HUES48 (cell line): Measurements from ENCODE around the gene GSN.

Experiments used
- H3K27ac ChIP-seq: one replicate; pipeline ENCODE4 v1.7.0; 2013; ENCODE audit warnings: low read depth, low read length, inconsistent platforms
- H3K27me3 ChIP-seq: 2 replicates; pipeline ENCODE4 v1.6.1; 2013; ENCODE audit warnings: mild to moderate bottlenecking, low read length; ENCODE audit not compliant: control insufficient read depth, insufficient read depth
- H3K36me3 ChIP-seq: 2 replicates; pipeline ENCODE4 v1.6.1; 2013; ENCODE audit warnings: low read length; ENCODE audit not compliant: control insufficient read depth, insufficient read depth
- H3K4me1 ChIP-seq: 2 replicates; pipeline ENCODE4 v1.6.1; 2013; ENCODE audit warnings: mild to moderate bottlenecking, low read length; ENCODE audit not compliant: control insufficient read depth, insufficient read depth
- H3K4me3 ChIP-seq: 2 replicates; pipeline ENCODE4 v1.5.1; 2013; ENCODE audit warnings: mild to moderate bottlenecking, low read depth, low read length
- H3K9ac ChIP-seq: 2 replicates; pipeline ENCODE4 v1.6.1; 2013; ENCODE audit warnings: mild to moderate bottlenecking, low read depth, low read length, moderate library complexity
- H3K9me3 ChIP-seq: 2 replicates; pipeline ENCODE4 v1.6.1; 2013; ENCODE audit warnings: low read length; ENCODE audit not compliant: control insufficient read depth, insufficient read depth

Gene GSN

DNA sequence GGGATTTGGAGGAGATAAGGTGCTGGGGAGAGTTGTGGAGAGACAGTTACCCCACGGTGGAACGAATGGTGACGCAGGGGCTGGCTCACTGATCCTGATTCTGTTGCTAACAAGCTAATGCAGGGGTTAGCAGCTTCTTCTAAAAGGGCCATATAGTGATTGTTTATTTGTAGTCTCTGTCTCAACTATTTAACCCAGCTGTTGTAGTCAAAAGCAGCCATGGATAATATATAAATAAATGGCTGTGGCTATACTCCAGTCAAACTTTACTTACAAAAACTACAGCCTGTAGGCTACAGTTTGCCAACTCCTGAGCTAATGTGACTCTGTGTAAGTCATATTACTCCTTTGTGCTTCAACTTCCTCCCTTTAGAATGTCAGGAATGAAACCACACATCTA lies 80.3 kb downstream of the GSN start:
- Histone ChIP-seq H3K4me3 (no peak overlapping the region), H3K27ac (no peak overlapping the region), H3K36me3 (peaks cover 51% of the 10 kb centered on the region), H3K9me3 (no peaks in the 10 kb centered on the region), H3K27me3 (no peaks in the 10 kb centered on the region), H3K4me1 (0 out of 2 replicates have a peak, but pooled peaks cover 1% of the 10 kb centered on the region), H3K9ac (no peak overlapping the region)

DNA sequence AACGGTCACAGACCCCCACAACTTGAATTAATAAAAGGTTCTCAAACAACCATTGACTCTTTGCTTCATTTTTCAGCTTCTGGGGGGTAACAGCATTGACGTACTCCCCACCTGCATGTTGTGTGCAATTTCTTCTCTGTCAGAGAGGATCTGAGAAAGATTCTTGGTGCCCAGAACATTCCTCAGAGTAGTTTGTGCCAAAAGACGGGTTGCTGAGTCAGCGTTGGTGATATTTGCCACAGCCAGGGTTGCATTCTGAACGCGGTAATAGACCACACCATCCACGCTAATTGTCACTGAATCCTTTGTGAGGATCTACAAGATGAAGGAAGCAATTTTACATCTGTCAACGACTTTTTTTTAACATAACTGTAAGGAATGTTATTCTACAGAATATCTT lies 81.0 kb downstream of the GSN start:
- Histone ChIP-seq H3K27ac (no peak overlapping the region), H3K4me3 (no peak overlapping the region), H3K4me1 (0 out of 2 replicates have a peak, but pooled peaks cover 4% of the 10 kb centered on the region), H3K9ac (no peak overlapping the region), H3K9me3 (no peaks in the 10 kb centered on the region), H3K27me3 (no peaks in the 10 kb centered on the region), H3K36me3 (peaks cover 57% of the 10 kb centered on the region)

DNA sequence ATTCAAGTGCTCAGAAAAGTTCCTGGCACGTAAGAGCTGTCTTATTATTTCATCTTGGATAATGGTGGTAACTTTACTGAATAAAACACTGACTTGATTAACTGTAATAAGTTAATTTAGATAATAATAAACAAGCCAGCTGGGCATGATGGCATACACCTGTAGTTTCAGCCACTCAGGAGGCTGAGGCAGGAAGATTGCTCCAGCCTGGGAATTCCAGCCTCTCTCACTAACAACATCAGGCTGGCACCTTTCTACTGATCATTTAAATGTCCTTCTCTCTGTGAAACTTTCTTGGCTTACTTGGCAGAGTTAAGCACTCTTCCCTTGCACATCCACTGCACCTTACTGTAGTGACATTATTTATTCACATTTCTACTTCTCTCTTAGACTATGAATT lies 82.1 kb downstream of the GSN start:
- no peak overlapping the region for H3K27ac ChIP-seq
- H3K4me1 ChIP-seq, result 0 out of 2 replicates have a peak, but pooled peaks cover 4% of the 10 kb centered on the region
- no peak overlapping the region for H3K9ac ChIP-seq
- H3K36me3 ChIP-seq, result peaks cover 58% of the 10 kb centered on the region
- H3K27me3 ChIP-seq, result no peaks in the 10 kb centered on the region
- H3K9me3 ChIP-seq, result no peaks in the 10 kb centered on the region
- no peak overlapping the region for H3K4me3 ChIP-seq

DNA sequence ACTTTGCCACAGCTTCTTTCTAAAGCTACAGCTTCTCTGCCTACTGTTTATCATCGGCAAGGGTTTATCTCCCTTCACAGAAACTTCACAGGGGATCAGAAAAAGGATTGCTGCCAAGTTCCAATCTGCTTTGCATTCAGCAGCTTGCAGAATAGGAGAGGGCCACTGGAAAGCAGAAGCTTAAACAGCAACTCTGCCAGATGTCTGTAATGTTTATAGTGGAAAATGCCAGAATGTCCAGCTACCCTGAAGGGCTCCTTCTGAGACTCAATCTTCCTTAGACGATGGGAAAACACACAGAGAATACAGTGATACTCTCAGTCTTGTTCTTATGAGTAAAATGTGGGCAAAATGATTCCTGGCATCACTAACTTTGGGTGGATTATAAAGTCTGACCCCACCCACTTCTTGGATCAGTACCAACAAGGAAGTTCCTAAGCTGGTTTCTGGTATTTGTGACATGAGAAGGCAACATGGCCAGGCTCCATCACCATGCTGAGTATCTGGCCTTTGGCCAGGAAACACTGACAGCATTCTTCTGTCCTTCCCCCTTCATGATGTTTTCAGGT lies 83.1 kb downstream of the GSN start:
- Histone ChIP-seq H3K4me1 (0 out of 2 replicates have a peak, but pooled peaks cover 4% of the 10 kb centered on the region), H3K9ac (no peak overlapping the region), H3K9me3 (no peaks in the 10 kb centered on the region), H3K4me3 (no peak overlapping the region), H3K27me3 (no peaks in the 10 kb centered on the region), H3K36me3 (peaks cover 59% of the 10 kb centered on the region), H3K27ac (no peak overlapping the region)

DNA sequence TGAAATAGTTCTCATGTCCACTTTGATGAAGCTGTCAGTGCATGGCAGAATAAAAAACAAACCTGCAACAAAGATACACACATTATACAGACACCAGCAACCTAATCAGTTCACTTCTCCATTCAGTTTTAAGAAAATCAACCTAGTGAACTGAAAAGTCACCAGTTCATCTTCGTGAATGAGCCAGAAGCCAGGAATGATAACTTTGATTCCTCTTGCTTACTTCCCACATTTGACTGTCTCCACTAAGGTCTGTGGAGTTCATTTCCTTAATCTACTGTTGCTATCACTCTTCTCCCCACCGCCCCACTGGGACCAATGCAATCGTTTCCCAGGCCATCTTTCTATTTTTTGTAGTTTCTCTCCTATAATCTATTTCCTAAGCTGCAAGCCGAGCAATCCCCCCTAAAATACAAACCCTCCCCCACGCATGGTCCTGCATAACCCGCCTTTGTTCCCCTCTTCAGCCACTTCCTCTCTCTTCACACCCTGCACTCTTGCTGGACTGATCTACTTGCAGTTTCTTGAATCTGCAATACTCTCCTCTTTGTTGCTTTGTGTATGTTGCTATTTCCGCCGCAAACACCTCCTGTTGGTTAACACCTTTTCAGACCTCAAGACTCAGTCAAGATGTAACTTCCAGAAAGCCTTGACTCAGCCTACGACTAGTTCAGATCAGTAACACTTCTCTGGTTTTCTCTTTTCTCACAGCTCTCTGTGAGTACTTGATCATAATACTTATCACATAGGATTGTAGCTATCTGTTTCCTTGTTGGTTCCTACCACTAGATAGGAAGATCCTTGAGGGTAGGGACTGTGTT lies 85.5 kb downstream of the GSN start:
- Histone ChIP-seq H3K27ac (no peak overlapping the region), H3K4me3 (no peak overlapping the region), H3K36me3 (peaks cover 39% of the 10 kb centered on the region), H3K4me1 (0 out of 2 replicates have a peak, but pooled peaks cover 4% of the 10 kb centered on the region), H3K9ac (no peak overlapping the region), H3K27me3 (no peaks in the 10 kb centered on the region), H3K9me3 (no peaks in the 10 kb centered on the region)

DNA sequence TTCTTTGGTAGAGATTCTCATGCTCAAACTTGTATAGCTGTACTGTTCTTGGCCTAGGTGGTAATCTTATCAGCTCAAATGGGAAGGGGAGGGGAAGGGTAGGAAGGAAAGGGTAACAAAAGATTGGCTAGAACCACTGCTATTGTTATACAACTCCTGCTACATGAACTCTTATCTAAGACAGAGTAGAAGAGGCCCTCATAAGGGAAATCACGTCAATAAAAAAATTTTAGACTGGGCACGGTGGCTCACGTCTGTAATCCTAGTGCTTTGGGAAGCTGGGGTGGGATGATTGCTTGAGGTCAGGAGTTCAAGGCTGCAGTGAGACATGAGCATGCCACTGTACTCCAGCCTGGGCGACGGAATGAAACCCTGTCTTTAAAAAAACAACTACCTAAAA lies 86.2 kb downstream of the GSN start:
- Histone ChIP-seq H3K36me3 (peaks cover 32% of the 10 kb centered on the region), H3K27me3 (no peaks in the 10 kb centered on the region), H3K27ac (no peak overlapping the region), H3K4me1 (0 out of 2 replicates have a peak, but pooled peaks cover 4% of the 10 kb centered on the region), H3K9me3 (no peaks in the 10 kb centered on the region), H3K4me3 (no peak overlapping the region), H3K9ac (no peak overlapping the region)

DNA sequence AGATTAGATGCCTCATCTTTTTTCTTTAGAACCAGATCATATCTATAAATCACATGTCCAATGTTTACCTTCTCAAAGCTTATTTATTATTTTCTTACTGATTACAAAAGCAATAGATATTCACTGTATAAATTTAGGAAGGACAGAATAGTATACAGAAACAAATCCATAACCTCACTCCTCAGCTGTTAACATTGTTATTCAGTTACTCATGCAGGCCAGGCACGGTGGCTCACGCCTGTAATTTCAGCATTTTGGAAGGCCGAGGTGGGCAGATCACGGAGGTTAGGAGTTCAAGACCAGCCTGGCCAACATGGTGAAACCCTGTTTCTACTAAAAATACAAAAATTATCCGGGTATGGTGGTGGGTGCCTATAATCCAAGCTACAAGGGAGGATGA lies 86.8 kb downstream of the GSN start:
- Histone ChIP-seq H3K4me3 (no peak overlapping the region), H3K4me1 (0 out of 2 replicates have a peak, but pooled peaks cover 4% of the 10 kb centered on the region), H3K36me3 (peaks cover 31% of the 10 kb centered on the region), H3K27me3 (no peaks in the 10 kb centered on the region), H3K9me3 (no peaks in the 10 kb centered on the region), H3K9ac (no peak overlapping the region), H3K27ac (no peak overlapping the region)

DNA sequence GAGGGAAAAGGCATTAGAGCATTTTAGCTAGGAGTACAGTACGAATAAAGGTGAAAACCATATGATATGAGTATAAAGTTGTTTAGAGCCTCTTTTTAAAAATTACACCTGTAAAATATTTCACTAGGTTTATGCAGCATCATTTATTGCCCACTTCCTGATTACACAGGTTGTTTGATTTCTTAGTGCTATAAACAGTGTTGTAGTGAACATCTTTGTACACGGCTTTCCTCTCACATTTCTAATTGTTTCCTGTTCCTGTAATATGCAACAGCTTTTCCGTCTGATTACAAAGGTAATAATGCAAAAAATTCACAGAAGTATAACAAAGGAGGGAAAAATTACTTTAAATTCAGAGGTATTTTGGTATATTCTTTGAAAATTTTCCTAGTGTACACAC lies 89.0 kb downstream of the GSN start:
- Histone ChIP-seq H3K9ac (no peak overlapping the region), H3K4me1 (0 out of 2 replicates have a peak, but pooled peaks cover 4% of the 10 kb centered on the region), H3K27ac (no peak overlapping the region), H3K36me3 (peaks cover 28% of the 10 kb centered on the region), H3K4me3 (no peak overlapping the region), H3K9me3 (no peaks in the 10 kb centered on the region), H3K27me3 (no peaks in the 10 kb centered on the region)

DNA sequence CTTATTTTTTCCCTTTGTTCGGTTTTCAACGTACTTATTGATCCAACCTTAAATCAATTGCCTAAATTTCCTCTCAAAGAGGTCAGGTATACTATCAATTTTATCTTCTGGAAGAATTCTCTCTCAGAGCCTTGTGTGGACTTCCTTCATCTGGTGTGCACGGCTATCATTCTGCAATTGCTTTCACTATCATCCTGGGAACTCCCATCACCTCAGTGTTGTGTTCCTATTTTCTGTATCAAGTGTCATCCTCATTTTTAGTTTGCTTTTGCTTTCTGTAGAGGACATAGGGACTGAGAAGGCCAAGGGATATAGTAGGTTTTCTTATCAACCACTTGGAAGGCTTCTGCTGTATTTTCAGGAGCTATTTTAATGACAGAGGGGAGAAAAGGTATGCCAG lies 90.8 kb downstream of the GSN start:
- H3K27me3 ChIP-seq, result no peaks in the 10 kb centered on the region
- no peak overlapping the region for H3K27ac ChIP-seq
- H3K4me3 ChIP-seq, result no peak overlapping the region
- H3K36me3 ChIP-seq, result peaks cover 14% of the 10 kb centered on the region; the same call in 1 of the 2 replicates
- no peaks in the 10 kb centered on the region for H3K4me1 ChIP-seq
- no peak overlapping the region for H3K9ac ChIP-seq
- H3K9me3 ChIP-seq, result no peaks in the 10 kb centered on the region

DNA sequence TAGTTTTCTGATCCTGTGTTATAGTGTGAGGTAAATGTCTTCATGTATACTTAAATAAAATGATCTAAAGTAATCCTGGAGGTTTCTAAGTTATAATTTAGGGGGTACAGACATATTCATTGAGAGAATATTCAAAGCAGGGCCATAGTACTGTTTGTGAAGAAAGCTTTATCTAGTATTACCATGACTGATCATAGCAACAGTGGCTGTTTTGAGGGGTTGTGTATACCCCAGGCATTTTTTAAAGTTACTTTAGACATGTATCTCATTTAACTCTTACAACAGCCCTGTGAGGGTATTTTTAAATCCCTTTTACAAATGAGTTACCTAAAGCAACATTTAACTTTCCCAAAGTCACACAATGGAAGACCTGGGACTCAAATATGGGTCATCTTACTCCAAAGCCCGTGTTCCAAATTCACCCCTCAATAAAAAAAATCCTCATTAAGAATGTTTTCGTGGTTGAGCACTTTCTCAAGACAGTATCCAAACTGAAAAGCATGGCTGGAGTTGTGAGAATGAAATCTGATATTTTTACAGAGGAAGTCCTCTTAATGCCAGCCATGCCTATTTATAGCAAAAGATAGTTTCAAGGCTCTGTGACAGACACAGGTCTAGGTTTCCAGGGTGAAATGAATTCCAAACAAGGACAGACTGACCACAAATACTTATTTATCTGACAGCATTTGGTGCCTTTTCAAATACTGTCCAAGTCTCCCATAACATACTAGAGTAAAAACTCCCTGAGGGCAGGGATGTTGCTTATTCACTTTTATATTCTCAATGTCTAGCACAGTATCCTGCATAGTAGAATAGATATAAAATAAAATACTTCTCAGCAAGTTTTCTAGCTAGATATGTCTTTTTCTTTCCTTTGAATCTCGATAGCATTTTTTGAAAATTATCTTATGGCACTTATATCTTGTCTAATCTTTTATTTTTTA lies 91.7 kb downstream of the GSN start:
- Histone ChIP-seq H3K4me3 (no peak overlapping the region), H3K36me3 (0 out of 2 replicates have a peak, but pooled peaks cover 6% of the 10 kb centered on the region), H3K27ac (no peak overlapping the region), H3K27me3 (no peaks in the 10 kb centered on the region), H3K9ac (no peak overlapping the region), H3K4me1 (no peaks in the 10 kb centered on the region), H3K9me3 (no peaks in the 10 kb centered on the region)
